Endodermal cell (in vitro differentiated cells): ENCODE data around the gene P4HA3. TPM values are rescaled to one million over a fixed set of nuclear protein-coding genes. Genes with fewer than 3 reads are reported as not detected.

Source experiments
- DNase-seq: peaks from one replicate; pipeline ENCODE4 v3.0.0-alpha.2; 2017
- H3K27ac ChIP-seq: 2 replicates; pipeline ENCODE4 v1.5.1; 2013; ENCODE audit warnings: mild to moderate bottlenecking, low read depth, low read length, moderate library complexity
- H3K27me3 ChIP-seq: 2 replicates; pipeline ENCODE4 v1.6.1; 2013; ENCODE audit warnings: mild to moderate bottlenecking, low read length, moderate library complexity; ENCODE audit not compliant: insufficient read depth, control insufficient read depth, poor library complexity, severe bottlenecking
- H3K36me3 ChIP-seq: 2 replicates; pipeline ENCODE4 v1.7.0; 2013; ENCODE audit warnings: mild to moderate bottlenecking, low read length, moderate library complexity; ENCODE audit not compliant: control insufficient read depth, insufficient read depth
- H3K4me1 ChIP-seq: one replicate; pipeline ENCODE4 v1.7.0; 2013; ENCODE audit warnings: low read length; ENCODE audit not compliant: control insufficient read depth, insufficient read depth
- H3K4me3 ChIP-seq: 2 replicates; pipeline ENCODE4 v1.5.1; 2013; ENCODE audit warnings: mild to moderate bottlenecking, low read length, moderate library complexity
- H3K9ac ChIP-seq: 2 replicates; pipeline ENCODE4 v1.6.1; 2013; ENCODE audit warnings: mild to moderate bottlenecking, low read length, moderate library complexity; ENCODE audit not compliant: poor library complexity, severe bottlenecking; ENCODE audit errors: extremely low read depth
- H3K9me3 ChIP-seq: 2 replicates; pipeline ENCODE4 v1.6.1; 2013; ENCODE audit warnings: mild to moderate bottlenecking, low read length, moderate library complexity; ENCODE audit not compliant: control insufficient read depth
- H3K27ac Mint-ChIP-seq: 2 replicates; pipeline ENCODE4 v1.8.0; 2020; ENCODE audit warnings: mixed read lengths
- H3K27me3 Mint-ChIP-seq: 2 replicates; pipeline ENCODE4 v1.8.0; 2021; ENCODE audit warnings: mild to moderate bottlenecking, mixed read lengths; ENCODE audit not compliant: insufficient read depth
- H3K36me3 Mint-ChIP-seq: 2 replicates; pipeline ENCODE4 v1.8.0; 2020; ENCODE audit warnings: low read depth, mixed read lengths
- H3K4me1 Mint-ChIP-seq: 2 replicates; pipeline ENCODE4 v1.8.0; 2020; ENCODE audit warnings: mixed read lengths
- H3K4me3 Mint-ChIP-seq: 2 replicates; pipeline ENCODE4 v1.8.0; 2020; ENCODE audit warnings: mild to moderate bottlenecking, moderate library complexity, mixed read lengths
- H3K9me3 Mint-ChIP-seq: 2 replicates; pipeline ENCODE4 v1.8.0; 2020; ENCODE audit warnings: mild to moderate bottlenecking, mixed read lengths
- CTCF ChIP-seq: fragments of 200-600 bp; sonication (generic); conservative IDR thresholded peaks from 2 replicates; pipeline ENCODE4 v1.5.0; 2021; ENCODE audit warnings: antibody characterized with exemption, mild to moderate bottlenecking
- WGBS, 2 experiments: methylation state at CpG; one replicate each; pipeline versions ENCODE4 v1.1.5 to v1.1.7; 2013; ENCODE audit warnings: missing lambda C conversion rate in 2 of 2, mixed read lengths in 1 of 2; ENCODE audit not compliant: insufficient coverage in 1 of 2, insufficient read length in 1 of 2; 5-methylcytosine and 5-hydroxymethylcytosine counted together
- total RNA-seq, 2 donors: library from RNA; stranded (reverse); fragmentation: NEBNext Ultra II Directional in 1 of 2; extraction: Animal tissue kit (Norgen Biotek cat#: 25700) in 1 of 2; gene quantifications; 2 replicates in 1 of 2; 3 replicates in 1 of 2; pipeline ENCODE4 v1.2.1, GENCODE V29; 2021

P4HA3 gene
- total RNA-seq, 2 donors from 2014 or later = not detected

GRCh38 chr11:74238243-74238642, 73.2 kb downstream of the P4HA3 start:
- no peak overlapping the region for H3K4me3 Mint-ChIP-seq
- H3K4me1 Mint-ChIP-seq = no peaks in the 10 kb centered on the region
- no peak overlapping the region for H3K27ac Mint-ChIP-seq
- no peaks in the 10 kb centered on the region for H3K9me3 ChIP-seq
- TF ChIP-seq CTCF = no peak
- no peaks in the 10 kb centered on the region for H3K27me3 ChIP-seq
- H3K4me1 ChIP-seq = no peaks in the 10 kb centered on the region
- no peak overlapping the region for H3K9ac ChIP-seq
- no peak overlapping the region for H3K4me3 ChIP-seq
- H3K27ac ChIP-seq = no peak overlapping the region
- peaks cover 45% of the 10 kb centered on the region for H3K36me3 ChIP-seq
- no peaks in the 10 kb centered on the region for H3K9me3 Mint-ChIP-seq
- no peaks in the 10 kb centered on the region for H3K27me3 Mint-ChIP-seq
- no peak for DNase-seq
- 100% methylated on average over 1 of the region's 1 CpG for WGBS, 2 experiments
- H3K36me3 Mint-ChIP-seq = peaks cover 28% of the 10 kb centered on the region

DNA sequence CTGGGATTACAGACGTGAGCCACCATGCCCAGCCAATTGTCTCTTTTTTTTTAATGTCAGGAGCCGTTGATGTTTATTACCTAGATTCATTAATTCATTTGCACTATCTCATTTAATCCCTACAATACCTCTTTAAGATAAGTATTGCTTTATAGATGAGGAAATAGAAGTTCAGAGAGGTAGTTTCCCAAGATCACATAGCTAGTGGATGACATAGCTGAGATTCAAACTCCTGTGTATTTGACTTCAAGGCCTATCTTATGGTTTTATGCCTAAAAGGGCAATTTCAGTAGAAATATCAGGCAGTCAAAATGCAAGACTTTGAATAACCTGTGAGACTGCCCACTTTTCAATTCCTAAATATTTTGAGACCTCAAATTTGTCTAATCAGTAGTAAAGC, 73.9 kb downstream of the P4HA3 start:
- Histone ChIP-seq H3K4me1 (no peaks in the 10 kb centered on the region), H3K9me3 (no peaks in the 10 kb centered on the region), H3K36me3 (peaks cover 45% of the 10 kb centered on the region), H3K27me3 (no peaks in the 10 kb centered on the region), H3K9ac (no peak overlapping the region), H3K4me3 (no peak overlapping the region), H3K27ac (no peak overlapping the region)
- Mint-ChIP-seq H3K9me3 (no peaks in the 10 kb centered on the region), H3K27ac (no peak overlapping the region), H3K27me3 (no peaks in the 10 kb centered on the region), H3K4me1 (no peaks in the 10 kb centered on the region), H3K4me3 (no peak overlapping the region), H3K36me3 (peaks cover 32% of the 10 kb centered on the region)
- no peak for DNase-seq
- 89 to 100% methylated on average over 1 to 2 of the region's 2 CpGs for WGBS, 2 experiments
- TF ChIP-seq CTCF = no peak

DNA sequence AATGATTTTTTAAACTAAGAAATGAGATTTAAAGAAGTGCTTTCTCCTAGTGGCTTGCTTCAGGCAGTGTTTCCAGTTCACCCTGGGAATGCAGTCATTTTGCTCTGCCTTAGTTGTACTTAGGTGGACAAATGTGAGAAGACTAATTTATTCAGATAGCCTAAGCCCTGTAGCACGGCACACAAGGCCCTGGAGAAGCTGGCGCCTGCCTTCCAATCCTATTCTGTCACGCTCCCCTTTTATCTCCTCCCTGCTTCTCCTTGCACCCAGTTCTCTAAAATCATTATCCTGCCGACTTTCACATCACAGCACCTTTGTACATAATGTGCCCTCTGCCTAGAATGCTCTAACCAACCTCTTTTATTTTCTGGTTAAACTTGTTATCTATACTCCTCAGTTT, 76.3 kb downstream of the P4HA3 start:
- no peak overlapping the region for H3K27ac Mint-ChIP-seq
- Histone ChIP-seq H3K36me3 (peaks cover 53% of the 10 kb centered on the region), H3K9me3 (no peaks in the 10 kb centered on the region), H3K27me3 (no peaks in the 10 kb centered on the region), H3K4me1 (no peaks in the 10 kb centered on the region), H3K9ac (no peak overlapping the region), H3K4me3 (no peak overlapping the region), H3K27ac (no peak overlapping the region)
- no peaks in the 10 kb centered on the region for H3K9me3 Mint-ChIP-seq
- no peaks in the 10 kb centered on the region for H3K27me3 Mint-ChIP-seq
- DNase-seq = no peak
- H3K36me3 Mint-ChIP-seq = peaks cover 33% of the 10 kb centered on the region
- no peak for TF ChIP-seq CTCF
- no peak overlapping the region for H3K4me3 Mint-ChIP-seq
- H3K4me1 Mint-ChIP-seq = no peaks in the 10 kb centered on the region
- 85 to 95% methylated on average over 3 to 4 of the region's 4 CpGs for WGBS, 2 experiments
